Measurements from ENCODE around the gene RIN1.
A peak's percentile ranks its signal among the peaks of the same experiment; 100 is the strongest.

DNA sequence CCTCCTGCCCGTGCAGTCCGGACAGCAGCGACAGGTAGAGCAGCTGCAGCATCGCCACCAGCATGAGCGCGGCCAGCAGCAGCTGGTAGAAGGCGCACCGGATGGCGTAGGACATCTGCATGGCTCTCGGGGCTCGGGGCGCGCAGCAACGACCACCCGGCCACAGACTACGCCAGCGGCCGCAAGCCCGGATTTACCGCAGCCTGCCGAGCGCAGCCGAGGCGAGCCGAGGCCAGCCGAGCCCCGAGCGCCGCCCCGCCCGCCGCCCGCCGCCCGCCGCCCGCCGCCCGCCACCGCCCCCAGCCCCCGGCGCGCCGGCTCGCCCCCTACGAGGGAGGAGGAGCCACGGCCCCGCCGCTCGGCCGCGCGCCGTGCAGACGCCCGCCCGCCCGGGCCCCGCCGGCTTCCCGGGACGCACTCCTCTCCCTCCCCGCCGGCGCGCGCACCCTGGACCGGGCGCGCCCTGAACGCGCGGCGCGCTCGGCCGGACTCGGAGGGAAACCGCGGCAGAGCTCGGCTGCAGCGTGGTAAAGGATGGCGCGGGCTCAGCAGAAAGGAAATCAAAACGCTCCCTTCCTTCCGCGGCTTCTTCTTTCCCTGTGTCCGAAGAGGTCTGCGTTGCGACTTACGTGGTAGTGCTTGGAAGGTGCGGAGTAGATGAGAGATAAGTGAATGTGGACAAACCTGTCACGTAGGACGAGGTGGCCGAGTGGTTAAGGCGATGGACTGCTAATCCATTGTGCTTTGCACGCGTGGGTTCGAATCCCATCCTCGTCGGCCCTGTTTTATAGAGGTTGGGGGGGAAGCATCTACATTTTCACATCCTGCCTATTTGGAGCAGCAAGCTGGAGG, 11.4 kb upstream of the RIN1 start, which contains the start of gene B4GAT1:
- TF ChIP-seq, protein P1, sequence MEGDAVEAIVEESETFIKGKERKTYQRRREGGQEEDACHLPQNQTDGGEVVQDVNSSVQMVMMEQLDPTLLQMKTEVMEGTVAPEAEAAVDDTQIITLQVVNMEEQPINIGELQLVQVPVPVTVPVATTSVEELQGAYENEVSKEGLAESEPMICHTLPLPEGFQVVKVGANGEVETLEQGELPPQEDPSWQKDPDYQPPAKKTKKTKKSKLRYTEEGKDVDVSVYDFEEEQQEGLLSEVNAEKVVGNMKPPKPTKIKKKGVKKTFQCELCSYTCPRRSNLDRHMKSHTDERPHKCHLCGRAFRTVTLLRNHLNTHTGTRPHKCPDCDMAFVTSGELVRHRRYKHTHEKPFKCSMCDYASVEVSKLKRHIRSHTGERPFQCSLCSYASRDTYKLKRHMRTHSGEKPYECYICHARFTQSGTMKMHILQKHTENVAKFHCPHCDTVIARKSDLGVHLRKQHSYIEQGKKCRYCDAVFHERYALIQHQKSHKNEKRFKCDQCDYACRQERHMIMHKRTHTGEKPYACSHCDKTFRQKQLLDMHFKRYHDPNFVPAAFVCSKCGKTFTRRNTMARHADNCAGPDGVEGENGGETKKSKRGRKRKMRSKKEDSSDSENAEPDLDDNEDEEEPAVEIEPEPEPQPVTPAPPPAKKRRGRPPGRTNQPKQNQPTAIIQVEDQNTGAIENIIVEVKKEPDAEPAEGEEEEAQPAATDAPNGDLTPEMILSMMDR (IDR thresholded peaks at IDR 0.05): no peak
- TF ChIP-seq POLR2A (IDR thresholded peaks at IDR 0.05): peak; percentile 33
